HG03060 (cell line): ENCODE measurements around the gene MPRIP.
"Not testable (repeated sequence)": the region's sequence is repeated elsewhere in the genome, so short reads cannot be mapped to it uniquely, and the experiment has no call there.

Experiments used
- ATAC-seq: cut with Tn5 transposase; IDR thresholded peaks from one replicate; pipeline ENCODE4 v1.9.1; 2021; ENCODE audit warnings: low read depth, moderate number of reproducible peaks; ENCODE audit not compliant: unreplicated experiment

The MPRIP gene

DNA sequence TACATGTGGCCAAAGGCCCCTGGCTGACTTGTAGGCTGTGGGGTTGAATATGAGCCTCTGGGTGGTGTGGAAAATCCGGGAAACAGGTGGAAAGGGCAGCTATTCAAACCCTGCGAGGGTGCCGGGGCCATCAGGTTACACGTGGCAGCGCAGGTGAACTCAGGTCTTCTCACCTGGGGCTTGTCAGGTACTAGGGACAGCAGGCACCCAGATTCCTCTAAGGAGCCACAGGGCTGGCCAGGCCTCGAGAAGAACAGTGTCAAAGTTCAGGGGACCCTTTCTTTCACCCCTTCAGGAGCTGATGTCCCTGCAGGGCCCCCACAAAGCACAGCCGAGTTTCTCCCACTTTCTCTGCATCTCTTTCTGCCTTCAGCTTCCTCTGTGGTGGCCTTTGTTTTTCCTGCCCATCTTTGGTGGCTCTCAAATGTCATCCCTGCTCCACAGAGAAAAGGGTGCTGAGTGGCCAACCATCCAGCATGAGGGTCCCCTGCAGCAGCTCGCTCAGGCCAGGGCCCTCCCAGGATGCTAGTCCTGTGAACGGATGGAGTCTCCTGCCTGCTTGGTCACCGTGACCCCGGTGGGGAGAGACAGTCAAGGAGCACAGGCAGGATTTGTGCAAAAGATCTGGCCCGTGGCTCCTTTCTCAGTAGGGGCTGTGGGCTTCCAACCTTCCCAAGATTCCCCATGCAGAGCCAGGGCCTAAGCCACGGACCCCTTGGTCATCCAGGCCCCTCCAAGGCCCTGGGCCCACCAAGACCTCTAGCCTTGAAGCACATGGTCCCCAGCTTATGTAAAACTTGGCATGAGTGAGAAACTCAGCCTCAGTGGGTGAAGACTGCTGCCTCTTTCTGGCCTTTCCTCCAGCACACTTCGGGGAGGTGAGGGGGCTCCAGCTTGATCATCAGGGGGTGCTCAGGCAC is 28.2 kb upstream of the MPRIP start:
- ATAC-seq, result not testable (repeated sequence)

DNA sequence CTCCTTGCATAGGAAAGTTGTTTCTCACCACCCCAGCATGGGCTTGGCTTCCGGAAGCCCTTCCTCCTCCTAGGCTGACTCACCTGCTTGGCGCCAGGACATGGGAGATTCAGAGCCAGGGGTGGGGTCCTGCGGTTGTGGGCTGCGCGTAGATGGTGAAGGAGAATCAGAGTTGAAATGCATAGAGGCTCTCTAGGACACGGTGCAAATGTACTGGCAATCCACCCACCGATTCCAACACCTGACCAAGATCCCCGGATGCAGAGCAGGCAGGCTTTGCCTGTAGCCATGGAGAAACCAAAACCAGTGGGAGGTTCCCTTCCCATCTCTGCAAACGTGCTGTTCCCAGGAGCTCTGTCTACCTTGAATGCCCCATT is 27.5 kb upstream of the MPRIP start:
- not testable (repeated sequence) for ATAC-seq

DNA sequence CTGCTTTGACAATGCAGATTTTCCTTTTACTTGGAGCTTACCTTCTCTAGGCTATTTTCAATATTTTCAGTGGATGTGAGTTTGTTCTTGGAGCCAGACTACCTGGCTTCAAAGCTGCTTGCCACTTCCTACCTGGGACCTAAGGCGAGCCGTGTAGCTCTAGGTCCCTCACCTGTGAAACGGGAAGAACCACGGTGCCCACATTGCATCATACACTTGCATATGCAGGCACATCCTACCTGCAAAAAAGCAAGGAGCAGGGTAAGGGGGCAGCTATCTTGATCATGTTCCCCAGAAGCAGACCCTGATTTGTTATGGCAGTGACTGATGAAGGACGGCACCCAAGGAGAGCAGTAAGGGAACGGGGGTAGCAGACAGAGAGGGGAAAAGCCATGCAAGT is 27.0 kb upstream of the MPRIP start:
- no peak for ATAC-seq

DNA sequence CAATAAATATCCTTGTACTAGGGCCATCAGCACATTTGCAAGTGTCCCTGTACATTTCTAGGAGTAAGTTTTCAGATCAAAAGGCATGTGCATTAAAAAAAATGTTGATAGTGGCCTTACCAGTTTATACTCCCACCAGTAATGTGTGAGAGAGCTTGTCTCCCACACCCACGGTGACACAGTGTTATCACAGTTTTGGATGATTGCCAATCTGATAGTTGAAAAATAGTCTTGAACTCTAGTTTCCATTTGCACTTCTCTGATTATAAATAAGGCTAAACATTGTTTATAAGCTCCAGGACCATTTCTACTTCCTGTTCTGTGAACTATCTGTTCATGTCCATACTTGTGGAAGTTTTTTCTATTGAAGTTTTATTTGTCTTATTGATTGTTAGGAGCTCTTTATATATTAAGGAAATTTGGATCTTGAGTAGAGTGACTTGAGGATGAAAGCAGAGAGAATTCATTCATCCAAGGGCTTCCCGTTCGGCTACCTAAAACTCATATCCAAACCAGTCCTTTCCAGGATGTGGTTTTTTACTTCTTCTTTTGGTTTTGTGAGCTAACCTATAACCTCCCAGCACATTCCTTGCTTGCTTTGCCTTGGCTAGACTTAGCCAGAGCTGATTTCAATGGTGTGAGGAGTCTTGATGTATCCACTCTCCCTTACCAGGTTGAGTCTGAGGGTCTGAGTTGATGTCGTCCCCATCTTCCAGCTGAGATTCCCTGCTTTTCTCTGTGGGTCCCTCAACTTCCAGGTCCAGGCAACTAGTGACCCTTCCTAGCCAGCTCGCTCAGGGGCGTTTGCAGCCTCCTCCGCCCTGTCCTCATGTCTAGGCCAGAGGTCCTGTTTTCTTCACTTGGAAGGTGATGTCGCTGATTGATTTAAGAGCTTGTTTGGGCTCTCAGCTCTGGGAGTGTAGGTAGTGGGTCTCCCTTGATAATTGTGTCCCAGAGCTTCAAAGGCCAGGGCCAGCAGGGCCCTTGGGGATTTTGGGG is 25.8 kb upstream of the MPRIP start:
- ATAC-seq, result not testable (repeated sequence)

DNA sequence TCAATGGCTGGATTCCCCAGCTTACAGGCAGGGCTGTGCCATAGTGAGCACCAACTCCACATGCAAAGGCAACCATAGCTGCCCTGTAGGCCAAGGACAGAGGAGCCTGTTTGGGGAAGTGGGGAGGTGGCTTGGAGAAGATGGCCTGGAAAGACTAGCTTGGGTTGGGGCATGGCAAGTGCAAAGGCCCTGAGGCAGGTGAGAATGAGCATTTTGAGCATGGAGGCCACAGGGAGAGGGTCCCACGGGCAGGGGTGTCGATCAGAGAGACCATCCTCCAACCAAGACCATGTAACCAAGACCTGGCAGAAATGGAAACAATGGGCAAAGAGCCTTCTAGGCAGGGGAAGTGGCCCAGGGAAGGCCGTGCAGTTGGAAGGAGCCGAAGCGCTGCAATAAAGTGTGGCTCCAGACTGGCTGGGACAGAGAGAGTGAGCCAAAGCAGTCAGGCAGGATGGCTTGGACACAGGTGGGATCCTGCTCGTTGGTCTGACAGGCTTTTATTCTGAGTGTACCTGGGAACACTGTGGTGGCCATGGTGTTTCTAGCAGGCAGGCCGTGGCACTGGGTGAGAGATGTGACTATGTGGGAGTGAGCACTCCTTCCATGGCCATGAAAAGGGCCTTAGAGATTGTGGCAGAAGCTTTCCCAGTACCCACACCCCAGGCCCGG is 24.8 kb upstream of the MPRIP start:
- no peak for ATAC-seq

DNA sequence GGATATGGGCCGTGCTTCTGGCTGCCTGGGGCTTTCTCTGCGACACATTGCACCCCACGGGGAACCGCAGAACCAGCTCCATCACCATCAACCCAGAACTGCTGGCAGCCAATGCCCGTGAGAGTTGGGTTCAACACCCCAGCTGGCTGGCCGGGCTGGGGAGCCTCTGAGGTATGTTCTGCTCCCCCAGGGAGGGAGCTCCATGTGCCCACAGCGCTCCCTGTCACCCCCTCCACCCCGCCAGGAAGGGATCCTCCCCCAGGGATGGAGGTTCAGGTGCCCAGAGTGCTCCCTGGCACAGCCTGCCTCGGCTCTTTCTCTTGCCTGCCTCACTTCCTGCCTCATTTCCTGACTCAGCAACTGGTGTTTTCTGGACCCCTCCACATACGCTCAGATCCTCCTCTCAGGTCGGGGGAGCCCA is 24.2 kb upstream of the MPRIP start:
- no peak for ATAC-seq

DNA sequence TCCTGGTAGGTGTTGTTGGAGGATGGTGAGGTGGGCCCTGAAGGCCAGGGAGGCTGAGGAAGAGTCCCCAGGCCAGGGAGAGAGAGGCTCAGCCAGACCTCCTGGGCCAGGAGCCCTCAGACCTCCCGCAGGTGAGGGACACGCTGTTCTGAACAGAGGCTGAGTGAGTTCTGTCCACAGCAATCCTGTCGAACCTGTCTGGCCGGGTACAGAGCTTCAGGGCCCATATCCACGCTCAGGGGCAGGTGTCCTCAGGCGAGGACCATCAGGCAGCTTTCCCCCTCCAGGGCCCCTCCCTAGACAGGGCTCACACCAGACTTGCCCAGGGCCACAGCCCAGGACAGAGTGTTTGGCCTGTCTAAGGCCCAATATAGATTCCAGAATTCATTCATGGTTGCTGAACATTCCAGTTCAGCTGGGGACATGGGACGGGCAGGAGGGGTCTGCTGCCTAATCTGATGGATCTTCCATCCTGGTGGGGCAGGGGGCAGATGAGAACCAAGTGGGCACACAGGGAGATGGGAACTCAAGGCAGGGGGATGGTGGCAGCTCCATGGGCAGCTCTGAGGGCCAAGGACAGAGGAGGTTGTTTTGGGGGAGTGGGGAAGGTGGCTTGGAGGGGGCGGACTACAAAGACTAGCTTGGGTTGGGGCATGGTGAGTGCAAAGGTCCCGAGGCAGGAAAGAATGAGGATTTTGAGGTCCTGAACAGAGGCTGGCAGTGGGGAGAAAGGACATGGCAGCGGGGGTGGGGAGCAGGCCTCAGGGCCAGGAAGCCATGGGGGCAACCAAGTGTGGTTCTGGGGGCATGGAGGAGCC is 23.4 kb upstream of the MPRIP start:
- ATAC-seq, result no peak

DNA sequence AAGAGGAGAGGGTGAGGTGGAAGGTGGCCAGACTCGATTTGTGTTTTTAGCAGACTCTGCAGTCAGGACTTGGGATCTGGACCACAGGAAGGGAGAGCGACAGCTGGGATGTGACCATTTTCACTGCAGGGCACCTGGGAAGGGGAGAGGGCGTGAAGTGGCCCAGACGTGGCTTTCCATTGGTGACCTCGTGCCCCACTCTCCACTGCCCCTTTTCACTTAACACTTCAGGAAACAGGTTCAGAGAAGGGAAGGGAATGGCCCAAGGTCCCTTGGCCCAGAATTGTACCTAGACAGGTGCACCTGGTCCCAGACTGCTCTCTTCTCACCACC is 22.9 kb upstream of the MPRIP start:
- no peak for ATAC-seq

DNA sequence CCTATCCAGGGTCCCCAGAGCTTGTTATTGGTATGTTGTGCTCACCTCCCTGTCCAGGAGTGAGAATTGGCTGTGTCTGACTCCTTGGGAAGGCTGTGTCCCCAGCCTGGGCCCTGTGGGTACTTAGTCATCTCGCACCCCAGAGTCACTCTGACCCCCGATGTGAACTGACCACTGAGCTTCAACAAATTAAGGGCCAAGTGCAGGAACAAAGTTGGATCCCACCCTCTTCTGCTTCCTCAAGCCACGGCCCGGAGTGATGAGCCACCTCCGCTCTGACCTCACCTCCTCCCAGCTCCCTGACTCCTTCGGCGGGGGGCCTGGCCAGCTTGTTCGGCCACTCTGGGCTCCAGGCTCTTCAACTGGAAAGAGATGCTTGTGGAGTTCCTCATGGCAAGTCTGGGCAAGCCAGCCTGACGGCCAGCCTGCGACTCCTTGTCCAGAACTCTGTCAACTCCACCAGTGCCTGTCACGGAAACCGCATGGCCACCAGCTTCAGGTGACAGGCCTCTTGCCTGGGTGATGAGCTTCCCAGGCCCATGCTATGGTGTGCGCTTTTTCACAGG is 22.3 kb upstream of the MPRIP start:
- no peak for ATAC-seq

DNA sequence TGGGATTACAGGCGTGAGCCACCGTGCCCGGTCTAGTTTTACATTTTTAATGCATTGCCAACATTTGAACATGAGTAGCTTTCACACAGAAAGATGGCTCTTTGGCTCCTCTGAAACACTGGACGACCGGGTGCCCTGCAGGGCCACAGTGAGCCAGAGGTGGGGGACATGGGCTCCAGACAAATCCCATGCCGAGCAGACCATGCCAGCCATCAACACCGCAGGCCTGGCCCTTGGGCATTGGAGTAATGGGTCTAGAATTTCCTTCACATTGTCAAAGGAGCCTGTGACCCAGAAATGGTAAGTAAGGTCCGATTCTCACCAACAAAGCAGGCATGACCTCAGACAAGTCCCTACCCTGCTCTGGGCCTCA is 21.4 kb upstream of the MPRIP start:
- no peak for ATAC-seq

DNA sequence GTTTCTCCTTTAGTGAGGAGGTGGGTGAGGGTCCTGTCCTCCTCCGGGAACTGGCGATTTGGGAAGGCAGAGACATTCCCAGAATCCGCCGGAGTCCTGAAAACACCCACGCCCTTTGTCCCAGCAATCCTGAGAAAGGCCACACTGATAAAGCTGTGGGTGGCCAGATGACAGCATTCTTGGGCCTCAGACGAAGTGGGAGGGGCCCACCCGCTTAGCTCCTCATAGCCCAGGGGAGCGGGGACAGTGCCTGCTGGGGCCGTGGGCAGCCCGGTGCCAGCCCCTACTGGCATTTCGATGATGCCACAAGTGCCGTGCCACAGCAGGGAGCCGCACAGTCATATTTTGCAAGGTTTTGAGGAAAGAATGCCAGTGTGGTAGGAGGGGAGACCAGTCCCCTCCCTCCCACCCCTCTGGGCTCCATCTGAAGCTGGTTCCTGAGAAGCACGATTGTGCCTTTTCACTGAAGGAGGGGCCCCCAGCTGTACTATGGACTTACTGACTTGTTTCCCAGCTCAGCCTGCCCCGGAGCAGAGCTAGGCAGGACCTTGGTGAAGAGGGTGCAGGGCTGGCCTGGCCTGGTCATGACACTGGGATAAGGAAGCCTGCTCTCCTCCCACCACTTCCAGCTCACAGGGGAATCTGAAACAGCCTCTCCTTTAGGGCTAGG is 20.9 kb upstream of the MPRIP start:
- ATAC-seq, result no peak

DNA sequence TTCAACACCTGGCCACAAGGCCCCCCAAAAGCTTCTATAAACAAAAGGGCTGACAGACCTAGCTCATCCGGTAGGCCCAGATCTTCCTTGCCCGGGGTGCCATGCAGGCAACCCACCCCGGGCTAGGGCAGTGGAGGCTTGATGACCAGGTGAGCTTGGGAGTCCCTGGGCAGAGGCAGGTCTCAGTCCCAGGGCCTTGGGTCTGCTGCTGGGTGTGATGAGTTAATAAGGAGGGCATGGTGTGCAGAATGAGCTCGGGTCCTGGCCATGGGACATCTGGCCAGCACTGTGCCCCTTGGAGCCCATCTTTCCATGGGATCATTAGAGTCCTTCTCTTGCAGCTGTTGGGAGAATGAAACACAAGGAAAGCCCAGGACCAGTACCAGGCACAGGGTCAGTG is 20.2 kb upstream of the MPRIP start:
- ATAC-seq, result no peak

DNA sequence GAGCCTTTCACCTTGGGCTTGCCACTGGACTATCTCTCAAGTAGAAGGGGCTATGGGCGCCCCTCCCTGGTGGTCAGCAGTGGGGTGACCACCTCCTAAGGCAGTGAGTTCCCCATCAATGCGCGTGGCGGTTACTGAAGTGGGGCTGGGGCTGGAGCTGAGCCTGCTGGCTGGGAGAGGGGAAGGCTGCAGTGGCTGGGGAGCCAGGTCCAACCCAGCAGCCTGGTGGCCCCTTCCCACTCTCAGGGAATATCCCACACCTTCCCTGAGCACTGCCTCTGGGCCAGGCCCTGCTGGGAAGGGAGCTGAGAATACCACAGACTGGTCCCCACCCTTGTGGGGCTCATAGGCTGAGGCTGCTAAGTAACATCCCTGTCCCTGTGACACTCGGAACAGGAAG is 19.8 kb upstream of the MPRIP start:
- no peak for ATAC-seq

DNA sequence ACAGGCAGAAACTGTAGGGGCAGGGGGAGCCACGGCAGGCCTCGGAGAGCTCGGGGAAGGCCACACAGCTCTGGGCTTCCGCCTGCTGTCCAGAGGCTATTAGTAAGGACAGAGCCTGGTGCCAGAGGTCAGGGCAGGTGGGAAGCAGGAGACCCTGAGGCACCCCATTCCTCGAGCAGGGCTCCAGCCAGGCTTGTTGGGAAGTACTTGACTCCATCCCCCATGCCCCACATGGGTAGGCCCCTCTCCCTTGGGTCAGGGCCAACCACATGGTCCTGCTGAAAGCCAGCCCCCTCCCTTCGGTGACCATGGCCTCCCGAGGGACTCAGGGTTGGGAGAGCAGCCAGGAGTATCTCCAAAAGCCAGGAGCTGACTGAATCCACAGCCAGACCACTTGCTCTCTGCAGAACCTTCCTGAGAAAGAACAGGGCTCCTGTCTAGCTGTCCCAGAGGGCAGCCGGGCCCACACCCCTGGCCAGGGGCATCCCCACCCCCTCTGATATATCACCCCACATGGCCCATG is 17.4 kb upstream of the MPRIP start:
- ATAC-seq, result no peak

DNA sequence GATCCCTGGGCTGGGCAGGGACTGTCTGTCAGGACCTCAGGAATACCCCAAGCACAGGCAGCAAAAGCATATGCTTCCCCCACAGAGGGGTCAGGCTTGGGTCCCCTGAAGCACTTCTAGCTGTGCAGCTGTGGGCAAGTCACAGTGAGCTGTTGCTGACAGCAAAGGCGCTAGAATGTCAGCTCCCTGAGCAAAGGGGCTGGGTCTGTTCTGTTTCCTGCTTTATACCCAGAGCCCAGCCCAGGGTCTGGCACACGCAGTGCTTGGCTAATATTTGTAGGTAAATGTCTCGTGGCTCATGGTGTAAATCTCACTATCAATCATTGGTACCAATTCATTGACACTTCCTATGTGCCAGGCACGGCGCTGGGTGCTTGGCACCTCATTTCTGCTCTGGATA is 16.6 kb upstream of the MPRIP start:
- no peak for ATAC-seq

DNA sequence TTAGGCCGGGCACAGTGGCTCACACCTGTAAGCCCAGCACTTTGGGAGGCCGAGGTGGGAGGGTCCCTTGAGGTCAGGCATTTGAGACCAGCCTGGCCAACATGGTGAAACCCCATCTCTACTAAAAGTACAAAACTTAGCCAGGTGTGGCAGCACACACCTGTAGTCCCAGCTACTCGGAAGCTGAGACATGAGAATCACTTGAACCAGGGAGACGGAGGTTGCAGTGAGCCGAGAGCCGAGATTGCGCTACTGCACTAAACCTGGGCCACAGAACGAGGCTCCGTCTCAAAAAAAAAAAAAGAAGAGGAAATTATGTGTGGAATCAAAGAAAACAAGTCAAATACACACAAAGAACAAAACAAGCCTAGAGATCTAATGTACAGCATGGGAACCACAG is 16.1 kb upstream of the MPRIP start:
- ATAC-seq, result no peak

DNA sequence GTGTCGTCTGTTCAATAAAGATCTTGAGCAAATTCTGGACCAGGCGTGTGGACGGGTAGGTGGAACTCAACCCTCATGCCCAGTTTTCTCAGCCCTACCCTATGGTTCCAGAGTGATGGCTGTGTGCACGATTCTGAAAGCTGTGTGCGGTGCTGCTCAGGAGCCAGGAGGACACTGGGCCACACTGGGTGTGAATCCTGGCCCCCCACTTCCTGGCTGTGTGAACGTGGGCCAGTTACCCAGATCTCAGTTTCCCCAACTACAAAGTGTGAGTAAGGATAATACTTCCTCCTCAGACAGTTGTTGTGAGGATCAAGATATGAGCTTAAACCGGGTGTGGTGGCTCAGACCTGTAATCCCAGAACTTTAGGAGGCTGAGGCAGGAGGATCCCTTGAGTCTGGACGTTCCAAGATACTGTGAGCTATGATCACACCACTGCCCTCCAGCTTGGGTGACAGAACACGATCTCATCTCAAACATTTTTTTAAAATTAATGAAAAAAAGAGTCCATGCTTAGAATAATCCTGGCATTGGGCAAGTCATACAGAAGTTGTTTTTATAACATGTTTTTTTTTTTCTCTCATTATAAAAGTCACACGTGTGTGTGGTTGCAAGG is 14.7 kb upstream of the MPRIP start:
- ATAC-seq, result no peak

DNA sequence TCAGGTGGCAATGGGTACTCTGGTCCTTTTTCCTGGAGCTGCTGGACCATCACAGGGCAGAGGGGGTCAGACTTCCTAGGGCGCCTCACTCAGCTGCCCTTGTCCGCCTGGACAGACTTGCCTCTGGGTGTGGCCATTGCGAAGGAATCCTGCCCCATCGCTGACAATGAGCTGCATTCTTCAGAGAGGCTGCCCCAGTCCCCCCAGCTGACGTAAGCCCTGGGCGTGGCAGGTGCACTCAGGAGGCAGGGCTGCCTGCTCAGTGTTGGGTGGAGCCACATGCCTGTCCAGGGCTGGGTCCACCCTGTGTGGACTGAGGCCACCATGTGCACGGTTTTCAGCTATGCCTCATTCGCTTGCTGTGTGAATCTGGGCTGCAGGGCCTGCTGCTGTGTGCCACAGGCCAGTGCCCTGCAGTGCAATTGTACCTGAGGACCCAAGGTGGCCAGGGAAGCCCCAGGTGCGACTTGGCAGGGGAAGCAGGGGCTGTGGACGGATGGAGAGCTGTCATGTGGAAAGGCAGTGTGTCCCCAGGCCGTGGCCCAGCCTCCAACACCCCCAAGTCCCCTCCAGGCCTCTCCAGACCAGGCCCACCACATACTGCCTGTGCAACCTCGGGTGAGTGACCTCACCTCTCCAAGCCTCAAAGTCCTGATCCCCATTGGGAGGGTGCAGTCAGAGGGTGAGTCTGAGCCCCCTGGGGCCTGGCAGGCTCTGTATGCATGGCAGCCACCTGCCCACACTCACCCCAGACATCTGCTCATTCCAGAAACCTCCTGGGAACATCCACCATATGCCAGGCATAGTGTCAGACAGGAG is 14.0 kb upstream of the MPRIP start:
- no peak for ATAC-seq
